Body of pancreas (tissue), 4 donors: ENCODE data around the gene UBTF.

Experiments used
- CTCF ChIP-seq, 7 experiments: fragments of 450-650 bp in 4 of 7; fragments of 200-600 bp in 3 of 7; sonication (generic) in 3 of 7; IDR thresholded peaks; one replicate each; pipeline ENCODE4 v1.5.1; 2016 to 2019; ENCODE audit warnings: antibody characterized with exemption in 7 of 7
- POLR2A ChIP-seq, 3 donors: fragments of 450-650 bp; IDR thresholded peaks; one replicate each; pipeline ENCODE4 v1.6.1; 2016; ENCODE audit warnings: antibody characterized with exemption in 3 of 3, mild to moderate bottlenecking in 2 of 3

- TF ChIP-seq POLR2A (IDR thresholded peaks at IDR 0.05): no peak
- no peak for TF ChIP-seq CTCF (IDR thresholded peaks at IDR 0.05)
Measured at GRCh38 chr17:44216173-44216572, 3.3 kb downstream of the UBTF start.
